C4-2B (cell line): ENCODE results near the gene PNPLA7.

Experiments used
- CTCF ChIP-seq: fragments of 450-650 bp; conservative IDR thresholded peaks from 2 replicates; pipeline ENCODE4 v1.5.1; 2017; ENCODE audit warnings: mild to moderate bottlenecking
- ZFX ChIP-seq: fragments of 450-650 bp; IDR thresholded peaks from 2 replicates; pipeline ENCODE4 v1.6.1; 2017

- TF ChIP-seq CTCF, result no peak
- TF ChIP-seq ZFX, result no peak
Measured at GRCh38 chr9:137459601-137460362, 90.4 kb downstream of the PNPLA7 start.
